ENCODE data around the gene ODAM.
"Not testable (repeated sequence)": the region's sequence is repeated elsewhere in the genome, so short reads cannot be mapped to it uniquely, and the experiment has no call there.

ODAM gene, protein sequence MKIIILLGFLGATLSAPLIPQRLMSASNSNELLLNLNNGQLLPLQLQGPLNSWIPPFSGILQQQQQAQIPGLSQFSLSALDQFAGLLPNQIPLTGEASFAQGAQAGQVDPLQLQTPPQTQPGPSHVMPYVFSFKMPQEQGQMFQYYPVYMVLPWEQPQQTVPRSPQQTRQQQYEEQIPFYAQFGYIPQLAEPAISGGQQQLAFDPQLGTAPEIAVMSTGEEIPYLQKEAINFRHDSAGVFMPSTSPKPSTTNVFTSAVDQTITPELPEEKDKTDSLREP

GRCh38 chr4:70195425-70195824 lies at the start of gene ODAM:
Gene ODAM (plus strand): TSS chr4:70195725. CDS start chr4:70196544, 819 bp downstream.
- in situ Hi-C loops (cut with MboI; ENCODE audit: low sequenced_read_pairs): loop anchor here (25.0 kb wide), 1 partner anchor 508 kb away; no protein-coding TSS in a partner anchor

- in situ Hi-C loops (cut with MboI; ENCODE audit: low sequenced_read_pairs): no loop called here
These were observed 44.3 kb upstream of the ODAM start for GRCh38 chr4:70151271-70151670.

DNA sequence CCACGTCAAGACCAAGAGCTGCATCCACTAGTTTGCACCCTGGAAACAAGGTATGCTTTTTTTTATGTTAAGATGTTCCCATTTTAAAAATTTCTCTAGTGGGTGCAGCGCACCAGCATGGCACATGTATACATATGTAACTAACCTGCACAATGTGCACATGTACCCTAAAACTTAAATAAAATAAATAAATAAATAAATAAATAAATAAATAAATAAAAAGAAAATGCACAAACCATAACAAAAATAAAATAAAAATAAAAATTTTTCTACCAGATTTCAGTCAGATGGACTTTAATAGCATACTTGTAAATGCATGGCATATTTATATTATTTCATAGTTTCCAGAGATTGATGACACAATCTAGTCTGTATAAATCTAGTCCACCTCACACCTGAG lies 43.4 kb upstream of the ODAM start:
- in situ Hi-C loops (cut with MboI; ENCODE audit: low sequenced_read_pairs): no loop called here

- in situ Hi-C loops (cut with MboI; ENCODE audit: low sequenced_read_pairs): no loop called here
These were observed 41.6 kb upstream of the ODAM start, which contains the start of gene PRR27 for GRCh38 chr4:70153937-70154336. Gene PRR27 (plus strand): TSS chr4:70154237. CDS start chr4:70154376, 139 bp downstream.

GRCh38 chr4:70158576-70158975 lies 36.9 kb upstream of the ODAM start:
- in situ Hi-C loops (cut with MboI; ENCODE audit: low sequenced_read_pairs): no loop called here

DNA sequence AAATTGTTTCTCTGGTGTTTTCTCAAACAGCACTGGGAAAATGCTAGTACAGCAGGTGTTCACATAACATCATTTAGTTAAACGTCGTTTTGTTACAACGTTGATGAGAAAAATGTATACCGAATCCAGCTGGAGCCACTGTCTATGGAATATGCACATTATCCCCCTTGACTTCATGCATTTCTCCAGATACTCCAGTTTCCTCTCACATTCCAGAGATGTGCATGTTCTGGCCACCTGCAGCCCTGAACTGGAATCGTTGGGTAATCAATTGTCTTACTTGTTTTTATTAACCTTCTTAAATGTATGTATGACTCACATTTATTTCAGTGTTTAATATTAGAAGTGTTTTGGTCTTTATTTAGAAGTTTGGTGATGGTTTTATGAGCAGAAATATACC lies 18.4 kb upstream of the ODAM start:
- in situ Hi-C loops (cut with MboI; ENCODE audit: low sequenced_read_pairs): loop anchor here (25.0 kb wide), 1 partner anchor 490 kb away; no protein-coding TSS in a partner anchor

- in situ Hi-C loops (cut with MboI; ENCODE audit: low sequenced_read_pairs): loop anchor here (25.0 kb wide), 1 partner anchor 491 kb away; no protein-coding TSS in a partner anchor
These were observed 17.4 kb upstream of the ODAM start for GRCh38 chr4:70178075-70178660.

DNA sequence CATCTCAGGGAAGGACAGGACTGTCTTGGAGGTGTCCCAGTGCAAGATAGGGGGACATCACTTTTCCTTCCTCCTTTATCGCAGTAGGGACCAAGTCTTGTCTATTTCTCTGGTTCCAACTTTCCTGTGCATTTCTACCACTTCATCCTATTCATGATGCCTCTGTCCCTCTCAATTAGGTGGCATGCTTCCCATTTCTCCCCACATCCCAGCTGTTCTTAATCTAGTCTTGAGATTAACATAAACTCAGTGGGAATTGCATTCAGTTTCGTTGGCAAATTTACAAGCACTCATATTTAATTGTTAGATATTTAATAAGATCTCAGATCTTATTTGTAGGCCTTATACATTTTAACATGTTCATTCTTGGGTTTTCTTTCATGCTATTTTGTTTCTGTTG lies 15.7 kb upstream of the ODAM start:
- in situ Hi-C loops (cut with MboI; ENCODE audit: low sequenced_read_pairs): loop anchor here (25.0 kb wide), 1 partner anchor 493 kb away; no protein-coding TSS in a partner anchor

DNA sequence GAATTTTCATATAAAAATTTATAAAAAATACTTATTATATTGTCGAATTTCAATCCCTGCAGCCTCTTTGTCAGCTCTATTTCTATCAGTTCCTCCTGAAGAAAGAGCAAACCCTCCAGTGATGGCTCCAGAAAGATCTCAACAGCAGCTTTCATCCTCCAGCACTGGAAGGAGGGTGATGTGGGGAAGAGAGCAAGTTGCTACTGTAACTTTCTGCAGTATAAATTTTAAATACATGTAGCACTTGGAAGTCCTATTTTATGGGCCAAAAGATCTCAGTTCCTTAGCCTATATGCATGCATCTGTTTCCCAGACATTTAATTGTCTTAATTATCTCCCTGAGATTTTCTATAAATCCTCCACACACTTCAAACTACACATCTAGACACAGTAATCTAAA lies 13.7 kb upstream of the ODAM start:
- in situ Hi-C loops (cut with MboI; ENCODE audit: low sequenced_read_pairs): loop anchor here (25.0 kb wide), 1 partner anchor 495 kb away; no protein-coding TSS in a partner anchor

DNA sequence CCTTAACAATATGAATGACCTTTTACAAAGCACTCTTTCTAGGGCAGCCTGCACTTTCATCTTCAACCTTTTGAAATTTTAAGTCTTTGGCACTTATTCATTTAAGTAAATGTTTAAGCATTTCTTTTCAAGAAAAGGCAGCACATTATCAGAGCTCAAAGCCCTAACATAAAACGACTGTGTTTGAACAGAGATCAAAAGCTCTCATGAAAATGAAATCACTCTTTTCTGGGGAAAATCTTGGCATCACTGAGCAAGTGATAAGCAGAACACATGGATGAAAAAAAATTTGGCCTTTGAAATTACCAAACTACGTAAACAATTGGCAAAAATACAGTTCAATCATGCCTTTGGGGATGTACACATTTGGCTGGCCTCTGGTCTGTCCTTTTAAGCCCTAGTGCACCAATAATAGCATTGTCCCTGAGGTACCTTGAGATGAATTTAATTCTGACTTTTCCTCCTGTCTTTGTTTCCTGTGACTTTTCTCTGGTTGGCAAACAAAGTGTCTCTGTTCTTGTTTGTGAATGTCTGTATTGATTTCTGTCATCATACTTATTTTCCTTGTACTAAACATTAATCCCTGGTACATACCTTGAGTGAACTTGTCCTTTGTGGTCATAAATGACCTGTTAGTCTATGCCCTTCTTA lies 12.9 kb upstream of the ODAM start:
- in situ Hi-C loops (cut with MboI; ENCODE audit: low sequenced_read_pairs): loop anchor here (25.0 kb wide), 1 partner anchor 495 kb away; no protein-coding TSS in a partner anchor

DNA sequence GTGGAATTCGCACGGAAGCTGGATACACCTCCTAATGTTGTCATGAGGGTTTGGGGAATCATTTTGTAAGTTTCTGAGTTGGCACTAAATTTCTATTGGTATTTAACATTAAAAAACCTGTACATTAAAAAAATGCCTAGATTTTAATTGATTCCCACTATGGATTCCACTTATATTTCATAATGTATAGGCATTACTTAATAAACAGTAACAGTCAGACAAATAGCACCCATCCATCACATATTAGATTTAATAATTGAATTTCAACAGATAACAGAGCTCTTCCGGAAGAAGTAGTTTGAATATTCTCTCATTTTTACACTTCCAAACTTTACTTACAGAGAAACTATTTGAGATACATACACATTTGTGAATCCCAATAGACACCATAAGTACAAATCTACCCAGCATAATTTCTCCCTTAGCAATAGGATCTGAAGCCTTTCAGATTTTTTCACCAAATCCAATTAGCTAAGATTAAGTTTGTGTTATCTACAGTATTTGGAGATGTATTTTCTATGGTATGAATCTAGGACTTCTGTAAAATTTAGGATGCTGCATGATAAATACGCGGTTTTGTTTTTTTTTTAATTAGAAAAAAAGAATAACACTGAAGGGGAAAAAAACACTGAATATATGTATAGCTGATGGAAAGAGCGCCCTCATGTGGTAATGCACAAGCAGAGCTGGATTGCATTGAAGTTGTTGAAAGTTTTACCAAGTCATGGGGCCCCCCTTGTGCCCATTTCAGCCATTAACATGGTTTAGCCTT lies 12.2 kb upstream of the ODAM start:
- in situ Hi-C loops (cut with MboI; ENCODE audit: low sequenced_read_pairs): loop anchor here (25.0 kb wide), 1 partner anchor 496 kb away; no protein-coding TSS in a partner anchor

DNA sequence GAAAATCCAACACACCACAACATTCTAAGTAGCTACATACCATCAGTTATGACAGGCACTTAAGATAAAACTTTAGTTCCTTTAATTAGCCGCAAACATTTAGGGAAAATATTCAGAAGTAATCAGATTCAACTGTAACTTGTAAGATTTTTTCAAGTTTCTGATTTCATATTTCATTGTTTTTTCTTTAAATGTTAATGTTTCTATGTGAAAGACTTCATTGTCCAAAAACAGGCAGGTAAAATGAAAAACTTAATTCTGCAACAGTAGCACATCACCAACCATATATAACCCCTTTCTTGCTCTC lies 11.6 kb upstream of the ODAM start:
- in situ Hi-C loops (cut with MboI; ENCODE audit: low sequenced_read_pairs): loop anchor here (25.0 kb wide), 1 partner anchor 497 kb away; no protein-coding TSS in a partner anchor

GRCh38 chr4:70187216-70187615 lies 8.3 kb upstream of the ODAM start:
- in situ Hi-C loops (cut with MboI; ENCODE audit: low sequenced_read_pairs): loop anchor here (25.0 kb wide), 1 partner anchor 500 kb away; no protein-coding TSS in a partner anchor

GRCh38 chr4:70190579-70190978 lies 4.9 kb upstream of the ODAM start:
- in situ Hi-C loops (cut with MboI; ENCODE audit: low sequenced_read_pairs): loop anchor here (25.0 kb wide), 1 partner anchor 503 kb away; no protein-coding TSS in a partner anchor

- in situ Hi-C loops (cut with MboI; ENCODE audit: low sequenced_read_pairs): loop anchor here (25.0 kb wide), 1 partner anchor 504 kb away; no protein-coding TSS in a partner anchor
These were observed 3.9 kb upstream of the ODAM start for GRCh38 chr4:70191647-70192046.

DNA sequence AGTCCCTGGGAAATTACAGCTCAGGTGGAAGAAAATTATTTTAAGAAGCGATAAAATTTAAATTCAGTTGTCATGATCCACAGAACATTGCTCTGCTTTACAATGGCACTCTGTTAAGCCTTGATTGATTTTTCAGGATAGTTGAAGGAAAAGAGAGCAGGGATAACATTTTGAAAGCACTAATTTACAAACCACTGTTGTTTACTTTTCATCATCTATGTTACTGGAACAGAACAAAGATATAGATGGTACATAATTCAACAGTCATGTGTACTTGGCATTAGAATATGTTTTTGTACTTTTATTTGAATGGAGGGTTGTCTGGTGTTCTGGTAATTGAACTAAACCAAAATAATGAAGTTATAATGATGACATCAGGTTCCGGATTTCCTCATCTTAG lies 2.6 kb upstream of the ODAM start:
- in situ Hi-C loops (cut with MboI; ENCODE audit: low sequenced_read_pairs): loop anchor here (25.0 kb wide), 1 partner anchor 506 kb away; no protein-coding TSS in a partner anchor

GRCh38 chr4:70196857-70197256 lies 1.3 kb downstream of the ODAM start:
- in situ Hi-C loops (cut with MboI; ENCODE audit: low sequenced_read_pairs): loop anchor here (25.0 kb wide), 1 partner anchor 510 kb away; no protein-coding TSS in a partner anchor

- in situ Hi-C loops (cut with MboI; ENCODE audit: low sequenced_read_pairs): loop anchor here (25.0 kb wide), 1 partner anchor 511 kb away; no protein-coding TSS in a partner anchor
These were observed 2.3 kb downstream of the ODAM start for GRCh38 chr4:70197842-70198241.

GRCh38 chr4:70203601-70204000 lies 8.1 kb downstream of the ODAM start:
- in situ Hi-C loops (cut with MboI; ENCODE audit: low sequenced_read_pairs): no loop called here

- in situ Hi-C loops (cut with MboI; ENCODE audit: low sequenced_read_pairs): not testable (repeated sequence)
These were observed 17.2 kb downstream of the ODAM start for GRCh38 chr4:70212752-70213151.

Data from HL-60/S4 treated with phorbol 12-myristate 13-acetate at 8.2 ng/mL for 4 days and 3 days (cell line).